ENCODE data around the gene EEF1A2.

Gene EEF1A2

GRCh38 chr20:63447320-63447719 is 51.6 kb downstream of the EEF1A2 start:
- no peak for DNase-seq

- no peak for DNase-seq
Observed at GRCh38 chr20:63446216-63447024, 52.5 kb downstream of the EEF1A2 start.

- no peak for DNase-seq
Observed at GRCh38 chr20:63445075-63445734, 53.7 kb downstream of the EEF1A2 start.

GRCh38 chr20:63444548-63444947 is 54.3 kb downstream of the EEF1A2 start:
- no peak for DNase-seq

GRCh38 chr20:63443606-63444395 is 55.1 kb downstream of the EEF1A2 start:
- DNase-seq, result no peak

- DNase-seq, result peak; percentile 63
Observed at GRCh38 chr20:63442100-63442493, 56.8 kb downstream of the EEF1A2 start.

- peak; percentile 10 for DNase-seq
Observed at GRCh38 chr20:63441136-63442099, 57.5 kb downstream of the EEF1A2 start.

GRCh38 chr20:63440366-63440955 is 58.4 kb downstream of the EEF1A2 start:
- DNase-seq, result no peak

- no peak for DNase-seq
Observed at GRCh38 chr20:63439866-63440265, 59.0 kb downstream of the EEF1A2 start.

- DNase-seq, result no peak
Observed at GRCh38 chr20:63438121-63438520, 60.8 kb downstream of the EEF1A2 start.
